Left ventricle myocardium inferior (tissue), 1 donor: ENCODE measurements around the gene CS. TPM values are rescaled to one million over a fixed set of nuclear protein-coding genes. Genes with fewer than 3 reads are reported as not detected.
A peak's percentile ranks its signal among the peaks of the same experiment; 100 is the strongest.

Source experiments
- DNase-seq: peaks from one replicate; pipeline ENCODE4 v3.0.0-alpha.2; 2020
- H3K27ac ChIP-seq: fragments of 200-600 bp; replicated peaks from 2 replicates; pipeline ENCODE4 v1.8.0; 2021
- H3K27me3 ChIP-seq: fragments of 200-600 bp; 2 replicates; pipeline ENCODE4 v1.8.0; 2021; ENCODE audit warnings: low read depth
- H3K36me3 ChIP-seq: fragments of 200-600 bp; 2 replicates; pipeline ENCODE4 v1.8.0; 2021
- H3K4me1 ChIP-seq: fragments of 200-600 bp; 2 replicates; pipeline ENCODE4 v1.8.0; 2021
- H3K4me3 ChIP-seq: fragments of 200-600 bp; 2 replicates; pipeline ENCODE4 v1.8.0; 2021; ENCODE audit warnings: mild to moderate bottlenecking, moderate library complexity
- H3K9me3 ChIP-seq: fragments of 200-600 bp; replicated peaks from 2 replicates; pipeline ENCODE4 v1.8.0; 2021
- CTCF ChIP-seq: fragments of 200-600 bp; IDR thresholded peaks from 2 replicates; pipeline ENCODE4 v1.8.0; 2021; ENCODE audit warnings: antibody characterized with exemption, mild to moderate bottlenecking, borderline replicate concordance
- intact Hi-C: fragments of 100-400 bp; cut with micrococcal nuclease; formaldehyde crosslinking; loops from one replicate; pipeline ENCODE4 v1.11.0; 2022
- total RNA-seq: library from RNA; stranded (reverse); fragmentation: NEBNext Ultra II Directional; extraction: Animal tissue kit (Norgen Biotek cat#: 25700); gene quantifications from one replicate; pipeline ENCODE4 v1.2.1, GENCODE V29; 2021
- donor health status: DM: no; HTN: yes; CAD: no; lungs with severe emphysema.

CS gene
- total RNA-seq, 1 donor from 2014 or later = 780 TPM

GRCh38 chr12:56260380-56260779 lies 39.8 kb downstream of the CS start:
- no peak for DNase-seq
- Histone ChIP-seq H3K4me1 (peaks cover 37% of the 10 kb centered on the region), H3K9me3 (no peaks in the 10 kb centered on the region), H3K36me3 (peaks cover 13% of the 10 kb centered on the region), H3K27ac (no peak overlapping the region), H3K4me3 (no peak overlapping the region), H3K27me3 (no peaks in the 10 kb centered on the region)
- intact Hi-C loops = no loop called here
- TF ChIP-seq CTCF = no peak

- Histone ChIP-seq H3K27ac (peak overlapping the region; percentile 97), H3K4me3 (peak overlapping the region; percentile 98), H3K27me3 (no peaks in the 10 kb centered on the region), H3K4me1 (peaks cover 37% of the 10 kb centered on the region), H3K9me3 (no peaks in the 10 kb centered on the region), H3K36me3 (peaks cover 29% of the 10 kb centered on the region)
- no peak for TF ChIP-seq CTCF
- intact Hi-C loops = no loop called here
- no peak for DNase-seq
These were observed 41.3 kb downstream of the CS start for GRCh38 chr12:56258820-56259183.

DNA sequence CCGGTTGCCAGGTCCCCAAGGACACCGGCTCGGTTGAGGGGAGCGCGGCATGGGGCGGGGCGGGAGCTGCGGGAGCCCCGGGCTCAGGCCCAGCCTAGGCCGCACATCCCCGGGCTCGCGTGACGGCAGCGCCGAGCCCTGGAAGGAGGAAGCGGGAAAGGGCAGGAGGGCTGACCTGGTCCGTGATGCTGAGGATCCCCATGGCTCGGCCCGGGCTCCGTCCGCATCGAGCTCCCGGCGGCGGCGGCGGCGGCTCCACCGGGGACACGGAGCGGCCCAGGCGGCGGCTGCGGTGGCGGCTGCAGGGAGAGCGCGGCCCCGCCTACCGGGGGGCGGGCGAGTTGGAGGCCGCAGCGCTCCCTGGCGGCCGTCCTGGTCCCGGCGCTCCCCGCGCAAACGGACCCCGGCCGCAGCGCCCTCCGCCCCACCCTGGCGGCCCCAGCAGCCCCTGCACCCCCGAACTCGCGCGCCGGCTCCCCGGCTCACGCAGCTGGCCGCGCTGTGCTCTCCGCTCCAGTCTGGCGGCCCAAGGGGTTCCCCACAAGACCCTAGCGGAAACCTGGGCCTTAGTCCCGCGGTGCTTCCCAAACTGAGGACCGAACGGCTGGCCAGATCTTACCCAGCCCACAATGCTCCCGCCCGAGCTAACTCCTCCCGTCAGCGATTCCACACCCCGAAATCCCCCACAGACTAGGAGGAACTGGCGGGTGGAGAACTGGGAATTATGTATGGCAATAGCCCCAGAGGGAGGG lies 41.9 kb downstream of the CS start, which contains the start of gene ANKRD52:
Gene ANKRD52 (minus strand): TSS at position 317 of the 752 bp plus-strand sequence. CDS start 115 bp downstream, at position 202.
- TF ChIP-seq CTCF = peak; percentile 93
- peaks cover 35% of the 10 kb centered on the region for H3K36me3 ChIP-seq
- peak within 1 kb of the TSS; percentile 97 for H3K27ac ChIP-seq
- H3K9me3 ChIP-seq = no peaks in the 10 kb centered on the region
- intact Hi-C loops = no loop called here
- no peaks in the 10 kb centered on the region for H3K27me3 ChIP-seq
- peak; percentile 81 for DNase-seq
- peak within 1 kb of the TSS; percentile 98 for H3K4me3 ChIP-seq
- H3K4me1 ChIP-seq = peaks cover 37% of the 10 kb centered on the region

DNA sequence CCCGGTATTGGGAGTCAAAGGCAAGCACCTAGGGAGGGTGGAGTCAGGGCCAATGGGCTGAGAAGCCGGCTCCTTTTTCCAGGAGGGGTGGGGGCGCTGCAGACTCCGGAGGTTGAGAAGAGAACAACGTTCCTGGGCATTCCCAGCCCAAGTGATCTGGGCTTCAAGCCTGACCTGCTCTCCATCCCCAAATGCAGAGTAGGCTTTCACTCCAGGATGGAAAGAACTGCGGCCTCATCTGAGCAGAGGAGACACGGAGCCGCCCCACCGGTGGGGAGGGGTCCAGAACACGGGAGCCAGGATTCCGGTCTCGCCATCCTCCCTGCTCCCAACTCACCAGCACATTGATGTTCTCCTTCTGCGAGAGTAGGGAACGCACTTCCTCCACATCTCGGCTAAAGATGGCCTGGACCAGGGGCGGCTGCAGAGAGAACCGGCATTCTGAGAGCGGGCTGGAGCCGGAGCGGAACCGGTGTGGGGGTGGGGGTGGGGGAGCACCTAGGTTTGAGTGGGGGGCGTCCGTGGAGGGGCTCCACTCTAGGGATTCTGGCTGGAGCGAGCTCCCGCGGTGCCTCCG lies 42.6 kb downstream of the CS start:
- Histone ChIP-seq H3K36me3 (peaks cover 41% of the 10 kb centered on the region), H3K4me1 (peaks cover 37% of the 10 kb centered on the region), H3K9me3 (no peaks in the 10 kb centered on the region), H3K27me3 (no peaks in the 10 kb centered on the region), H3K27ac (peak overlapping the region; percentile 97), H3K4me3 (peak overlapping the region; percentile 98)
- DNase-seq = no peak
- no peak for TF ChIP-seq CTCF
- intact Hi-C loops = no loop called here

- Histone ChIP-seq H3K4me1 (peaks cover 37% of the 10 kb centered on the region), H3K27ac (peak overlapping the region; percentile 97), H3K27me3 (no peaks in the 10 kb centered on the region), H3K4me3 (peak overlapping the region; percentile 98), H3K36me3 (peaks cover 46% of the 10 kb centered on the region), H3K9me3 (no peaks in the 10 kb centered on the region)
- TF ChIP-seq CTCF = no peak
- DNase-seq = no peak
- intact Hi-C loops = no loop called here
These were observed 43.1 kb downstream of the CS start for GRCh38 chr12:56257071-56257470.
